CD14-positive monocyte (primary cell): ENCODE data around the gene TMEM205. TPM values are rescaled to one million over a fixed set of nuclear protein-coding genes. Genes with fewer than 3 reads are reported as not detected.

Experiments used
- DNase-seq, 3 donors: peaks; one replicate each; pipeline ENCODE4 v3.0.0-alpha.2; 2011 to 2022
- H2AFZ ChIP-seq: 2 replicates; pipeline ENCODE4 v1.6.0; 2012; ENCODE audit warnings: mild to moderate bottlenecking, low read depth, low read length, inconsistent platforms; ENCODE audit not compliant: insufficient read depth, poor library complexity, severe bottlenecking
- H3K27ac ChIP-seq, 2 donors: 1 replicate in 1 of 2; 2 replicates in 1 of 2; pipeline ENCODE4 v1.5.1; 2012 to 2013; ENCODE audit warnings: low read length in 2 of 2, control low read depth in 1 of 2, inconsistent platforms in 1 of 2, low read depth in 1 of 2, mild to moderate bottlenecking in 1 of 2
- H3K27me3 ChIP-seq, 2 donors: one replicate each; pipeline versions ENCODE4 v1.6.0 to v1.6.1; 2011 to 2013; ENCODE audit warnings: low read length in 2 of 2; ENCODE audit not compliant: control insufficient read depth in 2 of 2, insufficient read depth in 2 of 2
- H3K36me3 ChIP-seq, 2 donors: replicated peaks in 1 of 2; 1 replicate in 1 of 2; 2 replicates in 1 of 2; pipeline versions ENCODE4 v1.5.1 to v1.6.1; 2012 to 2013; ENCODE audit warnings: low read length in 2 of 2, control low read depth in 1 of 2, inconsistent platforms in 1 of 2, mild to moderate bottlenecking in 1 of 2; ENCODE audit not compliant: insufficient read depth in 2 of 2, control insufficient read depth in 1 of 2
- H3K4me1 ChIP-seq, 2 donors: 1 replicate in 1 of 2; 2 replicates in 1 of 2; pipeline versions ENCODE4 v1.5.1 to v1.6.1; 2012 to 2013; ENCODE audit warnings: low read length in 2 of 2, control low read depth in 1 of 2, inconsistent platforms in 1 of 2, mild to moderate bottlenecking in 1 of 2, moderate library complexity in 1 of 2; ENCODE audit not compliant: insufficient read depth in 2 of 2, control insufficient read depth in 1 of 2
- H3K4me2 ChIP-seq: replicated peaks from 2 replicates; pipeline ENCODE3; 2012; ENCODE audit warnings: low read length, moderate library complexity, mild to moderate bottlenecking; ENCODE audit not compliant: poor library complexity, severe bottlenecking; ENCODE audit errors: extremely low read depth
- H3K4me3 ChIP-seq, 3 experiments: fragments of 200-600 bp in 1 of 3; sonication (generic) in 1 of 3; replicated peaks in 1 of 3; 1 replicate in 2 of 3; 2 replicates in 1 of 3; pipeline ENCODE4 v1.5.1; 2011 to 2013; ENCODE audit warnings: low read length in 3 of 3, mild to moderate bottlenecking in 3 of 3, control low read depth in 2 of 3, low read depth in 2 of 3, inconsistent platforms in 1 of 3, moderate library complexity in 1 of 3
- H3K79me2 ChIP-seq: 2 replicates; pipeline ENCODE4 v1.6.0; 2012; ENCODE audit warnings: mild to moderate bottlenecking, control low read depth, inconsistent platforms, low read length, moderate library complexity; ENCODE audit not compliant: insufficient read depth
- H3K9ac ChIP-seq: 2 replicates; pipeline ENCODE4 v1.6.0; 2017; ENCODE audit warnings: low read length, mild to moderate bottlenecking; ENCODE audit not compliant: insufficient read depth, poor library complexity, severe bottlenecking
- H3K9me3 ChIP-seq, 2 donors: replicated peaks in 1 of 2; 1 replicate in 1 of 2; 2 replicates in 1 of 2; pipeline versions ENCODE4 v1.5.1 to v1.6.1; 2012 to 2013; ENCODE audit warnings: low read length in 2 of 2, control low read depth in 1 of 2; ENCODE audit not compliant: control insufficient read depth in 1 of 2, insufficient read depth in 1 of 2
- H4K20me1 ChIP-seq: 2 replicates; pipeline ENCODE4 v1.6.0; 2012; ENCODE audit warnings: mild to moderate bottlenecking, low read length, control low read depth, moderate library complexity; ENCODE audit not compliant: insufficient read depth
- H3K27ac Mint-ChIP-seq, 7 donors: one replicate each; pipeline ENCODE4 v1.8.0; 2020; ENCODE audit warnings: mild to moderate bottlenecking in 7 of 7, mixed read lengths in 7 of 7, moderate library complexity in 6 of 7, inconsistent platforms in 2 of 7
- H3K27me3 Mint-ChIP-seq, 3 donors: one replicate each; pipeline ENCODE4 v1.8.0; 2021 to 2022; ENCODE audit warnings: low read depth in 3 of 3, mild to moderate bottlenecking in 3 of 3, mixed read lengths in 3 of 3, moderate library complexity in 3 of 3, inconsistent platforms in 1 of 3
- H3K36me3 Mint-ChIP-seq, 2 donors: one replicate each; pipeline ENCODE4 v1.8.0; 2020; ENCODE audit warnings: mixed read lengths in 2 of 2, inconsistent platforms in 1 of 2, mild to moderate bottlenecking in 1 of 2
- H3K4me1 Mint-ChIP-seq: one replicate; pipeline ENCODE4 v1.8.0; 2020; ENCODE audit warnings: mild to moderate bottlenecking, mixed read lengths
- H3K4me3 Mint-ChIP-seq, 2 donors: one replicate each; pipeline ENCODE4 v1.8.0; 2020; ENCODE audit warnings: mild to moderate bottlenecking in 2 of 2, mixed read lengths in 2 of 2, moderate library complexity in 1 of 2
- H3K9me3 Mint-ChIP-seq, 7 donors: one replicate each; pipeline ENCODE4 v1.8.0; 2020 to 2022; ENCODE audit warnings: mixed read lengths in 7 of 7, mild to moderate bottlenecking in 6 of 7, moderate library complexity in 6 of 7, inconsistent platforms in 2 of 7
- WGBS: methylation state at CpG from one replicate; pipeline ENCODE4 v1.1.5; 2013; ENCODE audit warnings: missing lambda C conversion rate; ENCODE audit not compliant: insufficient coverage; 5-methylcytosine and 5-hydroxymethylcytosine counted together
- intact Hi-C, 2 donors: fragments of 100-400 bp; cut with micrococcal nuclease; formaldehyde crosslinking; loops; one replicate each; pipeline versions ENCODE4 v1.15.0 to v1.15.1; 2023
- polyA plus RNA-seq, 3 donors: library from polyadenylated mRNA; depleted of rRNA in 1 of 3; unstranded in 2 of 3; stranded (reverse) in 1 of 3; fragments of 300-500 nt in 2 of 3; fragments of >200 nt in 1 of 3; fragmentation: Illumina TruSeq in 2 of 3; gene quantifications; 1 replicate in 2 of 3; 2 replicates in 1 of 3; pipeline ENCODE4 v1.2.3, GENCODE V29; 2012 to 2021
- TF ChIP-seq, protein P1 (sequence below): fragments of 200-600 bp; IDR thresholded peaks from one replicate; pipeline ENCODE4 v1.8.0; 2022; ENCODE audit warnings: antibody characterized with exemption, mild to moderate bottlenecking

The TMEM205 gene
- polyA plus RNA-seq, 3 donors, result 252 to 335 (median 263) TPM

DNA sequence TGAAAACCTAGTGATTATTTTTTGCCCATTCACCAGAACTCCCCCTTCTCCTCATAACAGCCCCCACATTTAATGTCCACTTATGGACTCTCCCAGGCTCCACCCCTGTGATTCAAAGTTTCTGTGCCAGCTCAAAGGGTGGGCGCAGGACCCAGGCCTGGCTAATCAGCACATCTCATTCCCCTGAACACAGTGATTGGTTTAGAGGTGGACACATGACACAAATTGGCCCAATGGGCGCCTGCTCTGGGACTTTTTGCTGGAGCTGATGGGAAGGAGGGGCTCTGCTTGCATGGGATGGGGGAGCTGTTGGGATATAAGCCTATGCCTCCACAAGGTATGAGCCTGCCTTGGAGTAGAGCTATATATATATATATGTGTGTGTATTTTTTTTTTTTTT lies 44.3 kb upstream of the TMEM205 start:
- Histone ChIP-seq H4K20me1 (no peaks in the 10 kb centered on the region), H3K9ac (no peak overlapping the region), H3K27ac (no peak overlapping the region), H2AFZ (no peak overlapping the region), H3K4me3 (no peak overlapping the region), H3K27me3 (no peaks in the 10 kb centered on the region), H3K9me3 (peaks cover 6 to 10% of the 10 kb centered on the region in 2 donors), H3K79me2 (no peaks in the 10 kb centered on the region), H3K36me3 (no peaks in the 10 kb centered on the region), H3K4me1 (peaks cover 14 to 15% of the 10 kb centered on the region in 2 donors), H3K4me2 (no peak overlapping the region)
- H3K9me3 Mint-ChIP-seq, result peaks cover 6 to 11% (median 9%) of the 10 kb centered on the region in 7 donors
- H3K27ac Mint-ChIP-seq, result no peak overlapping the region
- intact Hi-C loops, result no loop called here
- TF ChIP-seq, protein P1, sequence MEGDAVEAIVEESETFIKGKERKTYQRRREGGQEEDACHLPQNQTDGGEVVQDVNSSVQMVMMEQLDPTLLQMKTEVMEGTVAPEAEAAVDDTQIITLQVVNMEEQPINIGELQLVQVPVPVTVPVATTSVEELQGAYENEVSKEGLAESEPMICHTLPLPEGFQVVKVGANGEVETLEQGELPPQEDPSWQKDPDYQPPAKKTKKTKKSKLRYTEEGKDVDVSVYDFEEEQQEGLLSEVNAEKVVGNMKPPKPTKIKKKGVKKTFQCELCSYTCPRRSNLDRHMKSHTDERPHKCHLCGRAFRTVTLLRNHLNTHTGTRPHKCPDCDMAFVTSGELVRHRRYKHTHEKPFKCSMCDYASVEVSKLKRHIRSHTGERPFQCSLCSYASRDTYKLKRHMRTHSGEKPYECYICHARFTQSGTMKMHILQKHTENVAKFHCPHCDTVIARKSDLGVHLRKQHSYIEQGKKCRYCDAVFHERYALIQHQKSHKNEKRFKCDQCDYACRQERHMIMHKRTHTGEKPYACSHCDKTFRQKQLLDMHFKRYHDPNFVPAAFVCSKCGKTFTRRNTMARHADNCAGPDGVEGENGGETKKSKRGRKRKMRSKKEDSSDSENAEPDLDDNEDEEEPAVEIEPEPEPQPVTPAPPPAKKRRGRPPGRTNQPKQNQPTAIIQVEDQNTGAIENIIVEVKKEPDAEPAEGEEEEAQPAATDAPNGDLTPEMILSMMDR, result no peak
- peaks cover 6 to 11% (median 11%) of the 10 kb centered on the region in 3 donors for H3K27me3 Mint-ChIP-seq
- no peak for DNase-seq
- no peaks in the 10 kb centered on the region for H3K36me3 Mint-ChIP-seq
- WGBS, result no CpG with 5 or more reads among the region's 2 CpGs
- peaks cover 18% of the 10 kb centered on the region for H3K4me1 Mint-ChIP-seq
- H3K4me3 Mint-ChIP-seq, result peak overlapping the region in 1 of 2 donors; percentile 20

DNA sequence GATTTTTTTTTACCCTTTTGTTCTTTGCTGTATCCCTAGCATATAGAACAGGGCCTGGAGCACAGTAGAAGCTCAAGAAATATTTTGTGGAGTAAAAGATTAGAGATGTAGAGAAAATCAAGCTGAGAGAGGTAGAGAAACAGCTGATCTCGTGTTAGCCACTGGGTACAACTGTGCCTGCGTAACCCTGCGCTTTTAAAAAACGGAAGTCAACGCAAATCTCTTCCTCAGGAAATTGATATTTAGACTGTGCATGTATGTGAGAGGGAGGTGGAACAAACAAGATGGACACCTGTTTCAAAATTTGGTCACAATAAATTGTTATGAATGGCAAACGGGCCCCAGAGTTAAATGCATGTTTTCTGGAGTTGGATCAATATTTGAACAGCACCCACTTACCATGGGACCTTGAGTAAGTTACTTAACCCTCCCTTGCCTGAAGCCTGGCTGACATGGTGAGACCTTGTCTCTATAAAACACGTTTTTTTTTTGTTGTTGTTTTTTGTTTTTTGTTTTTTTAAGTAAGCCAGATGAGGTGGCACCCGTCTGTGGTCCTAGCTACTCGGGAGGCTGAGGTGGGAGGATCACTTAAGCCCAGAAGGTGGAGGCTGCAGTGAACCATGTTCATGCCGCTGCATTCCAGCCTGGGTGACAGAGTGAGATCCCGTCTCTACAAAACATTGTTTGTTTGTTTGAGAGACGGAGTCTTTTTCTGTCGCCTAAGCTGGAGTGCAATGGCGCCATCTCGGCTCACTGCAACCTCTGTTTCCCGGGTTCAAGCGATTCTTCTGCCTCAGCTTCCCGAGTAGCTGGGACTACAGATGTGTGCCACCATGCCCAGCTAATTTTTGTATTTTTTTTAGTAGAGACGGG lies 41.3 kb upstream of the TMEM205 start:
- peak overlapping the region; percentile 38 for H3K4me2 ChIP-seq
- H3K9me3 ChIP-seq, result peaks cover 6 to 10% of the 10 kb centered on the region in 2 donors
- intact Hi-C loops, result no loop called here
- H3K9ac ChIP-seq, result no peak overlapping the region
- peaks cover 33% of the 10 kb centered on the region for H3K4me1 Mint-ChIP-seq
- no peaks in the 10 kb centered on the region for H3K36me3 ChIP-seq
- peak; percentile 70 to 77 (median 72) for DNase-seq
- peaks cover 35 to 39% of the 10 kb centered on the region in 2 donors for H3K4me1 ChIP-seq
- H3K27me3 Mint-ChIP-seq, result peaks cover 15 to 22% (median 21%) of the 10 kb centered on the region in 3 donors
- H3K9me3 Mint-ChIP-seq, result peaks cover 6 to 15% (median 9%) of the 10 kb centered on the region in 7 donors
- peak overlapping the region; percentile 52 for H2AFZ ChIP-seq
- H3K27ac ChIP-seq, result peak overlapping the region; percentile 46 to 50
- no peaks in the 10 kb centered on the region for H4K20me1 ChIP-seq
- peak overlapping the region in 1 of 2 donors; percentile 78 for H3K4me3 Mint-ChIP-seq
- no peaks in the 10 kb centered on the region for H3K79me2 ChIP-seq
- 57% methylated on average over 15 of the region's 19 CpGs for WGBS
- no peaks in the 10 kb centered on the region for H3K36me3 Mint-ChIP-seq
- peak overlapping the region; percentile 71 to 89 (median 84) for H3K27ac Mint-ChIP-seq
- H3K4me3 ChIP-seq, result peak overlapping the region in 1 of 3 experiments; percentile 21
- H3K27me3 ChIP-seq, result peaks cover 0 to 19% of the 10 kb centered on the region in 2 donors
- TF ChIP-seq, protein P1, result no peak
